Measurements from ENCODE around the gene SPEM3.

DNA sequence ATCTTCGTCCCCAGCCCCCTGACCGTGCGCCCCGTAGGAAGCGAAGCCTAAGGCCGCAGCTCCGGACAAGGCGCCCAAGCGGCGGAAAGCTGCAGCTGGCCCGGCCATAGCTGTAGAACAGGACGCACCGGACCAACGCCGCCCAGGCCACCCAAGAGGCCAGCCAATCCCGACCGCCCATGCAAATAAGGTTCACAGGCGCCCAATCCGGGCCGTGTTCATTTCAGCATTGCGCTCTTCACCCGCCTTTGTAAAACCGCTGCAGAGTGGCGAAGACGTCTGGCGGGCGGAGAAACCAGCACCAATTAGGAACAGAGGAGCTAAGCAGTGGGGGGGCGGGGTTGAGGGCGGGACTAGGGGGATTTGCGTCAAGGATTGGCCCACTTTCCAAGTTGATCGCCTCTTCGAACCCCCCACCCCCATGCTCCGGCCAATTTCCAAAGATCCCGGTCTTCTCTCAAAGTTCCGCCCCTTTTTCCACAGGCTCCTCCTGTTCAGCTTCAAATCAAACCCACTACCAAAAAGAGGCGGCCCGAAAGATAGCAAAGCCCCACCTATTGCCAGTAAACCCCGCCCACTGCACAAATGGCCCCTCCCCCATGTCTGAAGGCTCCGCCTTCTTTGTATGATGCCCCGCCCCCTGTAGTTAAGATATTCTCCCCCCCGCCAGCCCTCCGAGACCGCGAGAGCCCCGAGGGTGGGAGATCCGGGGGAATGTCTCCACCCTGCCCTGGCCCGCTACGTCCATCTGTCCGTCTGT, 24.5 kb upstream of the SPEM3 start, which contains the start of gene TMEM256:
- TF ChIP-seq, protein P1, sequence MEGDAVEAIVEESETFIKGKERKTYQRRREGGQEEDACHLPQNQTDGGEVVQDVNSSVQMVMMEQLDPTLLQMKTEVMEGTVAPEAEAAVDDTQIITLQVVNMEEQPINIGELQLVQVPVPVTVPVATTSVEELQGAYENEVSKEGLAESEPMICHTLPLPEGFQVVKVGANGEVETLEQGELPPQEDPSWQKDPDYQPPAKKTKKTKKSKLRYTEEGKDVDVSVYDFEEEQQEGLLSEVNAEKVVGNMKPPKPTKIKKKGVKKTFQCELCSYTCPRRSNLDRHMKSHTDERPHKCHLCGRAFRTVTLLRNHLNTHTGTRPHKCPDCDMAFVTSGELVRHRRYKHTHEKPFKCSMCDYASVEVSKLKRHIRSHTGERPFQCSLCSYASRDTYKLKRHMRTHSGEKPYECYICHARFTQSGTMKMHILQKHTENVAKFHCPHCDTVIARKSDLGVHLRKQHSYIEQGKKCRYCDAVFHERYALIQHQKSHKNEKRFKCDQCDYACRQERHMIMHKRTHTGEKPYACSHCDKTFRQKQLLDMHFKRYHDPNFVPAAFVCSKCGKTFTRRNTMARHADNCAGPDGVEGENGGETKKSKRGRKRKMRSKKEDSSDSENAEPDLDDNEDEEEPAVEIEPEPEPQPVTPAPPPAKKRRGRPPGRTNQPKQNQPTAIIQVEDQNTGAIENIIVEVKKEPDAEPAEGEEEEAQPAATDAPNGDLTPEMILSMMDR (IDR thresholded peaks at IDR 0.05 in 4 of 5, conservative IDR thresholded peaks at IDR 0.05 in 1 of 5): peak in 2 of 5 experiments; percentile 13 to 22
- TF ChIP-seq POLR2A (IDR thresholded peaks at IDR 0.05): peak; percentile 94 to 96

Measured in gastrocnemius medialis (tissue), 4 donors.